Naive thymus-derived CD4-positive, alpha-beta T cell (primary cell): ENCODE data around the gene WASHC2A. TPM values are rescaled to one million over a fixed set of nuclear protein-coding genes. Genes with fewer than 3 reads are reported as not detected.
"Not testable (repeated sequence)": the region's sequence is repeated elsewhere in the genome, so short reads cannot be mapped to it uniquely, and the experiment has no call there.

Source experiments
- ATAC-seq: fragments of 150-1000 bp; cut with Tn5 transposase; 2 replicates; pipeline ENCODE4 v1.10.0; 2021; ENCODE audit warnings: mild to moderate bottlenecking, moderate library complexity
- CTCF ChIA-PET: fragments of 350-600 bp; sonication (Branson Sonifier 250); formaldehyde crosslinking; loops from one replicate; lab custom pipeline; 2021; ENCODE audit warnings: antibody characterized with exemption; lab: Charles Lee
- POLR2A ChIA-PET: fragments of 350-600 bp; sonication (Branson Sonifier 250); formaldehyde crosslinking; loops from one replicate; lab custom pipeline; 2021; ENCODE audit warnings: antibody characterized with exemption, inconsistent platforms; lab: Charles Lee
- DNase-seq, 9 donors: peaks; one replicate each; pipeline versions ENCODE4 v3.0.0 to v3.0.0-alpha.2; 2020 to 2022; ENCODE audit warnings: mixed read lengths in 1 of 9
- H3K27ac ChIP-seq: one replicate; pipeline ENCODE4 v1.7.0; 2013; ENCODE audit warnings: mild to moderate bottlenecking, low read depth, low read length, moderate library complexity
- H3K27me3 ChIP-seq, 2 donors: one replicate each; pipeline ENCODE4 v1.7.0; 2013; ENCODE audit warnings: low read length in 2 of 2, mild to moderate bottlenecking in 2 of 2, moderate library complexity in 2 of 2; ENCODE audit not compliant: control insufficient read depth in 2 of 2, insufficient read depth in 2 of 2
- H3K36me3 ChIP-seq, 3 experiments: 1 replicate in 2 of 3; 2 replicates in 1 of 3; pipeline ENCODE4 v1.7.0; 2013; ENCODE audit warnings: low read length in 3 of 3, mild to moderate bottlenecking in 3 of 3, moderate library complexity in 1 of 3; ENCODE audit not compliant: insufficient read depth in 3 of 3, control insufficient read depth in 2 of 3
- H3K4me1 ChIP-seq, 2 donors: one replicate each; pipeline ENCODE4 v1.7.0; 2013; ENCODE audit warnings: low read length in 2 of 2, mild to moderate bottlenecking in 2 of 2, moderate library complexity in 1 of 2; ENCODE audit not compliant: control insufficient read depth in 2 of 2, insufficient read depth in 2 of 2
- H3K4me3 ChIP-seq: 2 replicates; pipeline ENCODE4 v1.7.0; 2013; ENCODE audit warnings: mild to moderate bottlenecking, low read length
- H3K9me3 ChIP-seq, 3 experiments: 1 replicate in 2 of 3; 2 replicates in 1 of 3; pipeline ENCODE4 v1.7.0; 2013; ENCODE audit warnings: low read length in 3 of 3; ENCODE audit not compliant: control insufficient read depth in 2 of 3
- H3K27ac Mint-ChIP-seq, 9 donors: one replicate each; pipeline ENCODE4 v1.8.0; 2020 to 2022; ENCODE audit warnings: mixed read lengths in 9 of 9, mild to moderate bottlenecking in 8 of 9, moderate library complexity in 5 of 9, inconsistent platforms in 2 of 9
- H3K27me3 Mint-ChIP-seq, 5 donors: one replicate each; pipeline ENCODE4 v1.8.0; 2021 to 2022; ENCODE audit warnings: mixed read lengths in 5 of 5, mild to moderate bottlenecking in 1 of 5
- H3K36me3 Mint-ChIP-seq, 5 donors: one replicate each; pipeline ENCODE4 v1.8.0; 2020 to 2022; ENCODE audit warnings: mixed read lengths in 5 of 5, mild to moderate bottlenecking in 3 of 5, inconsistent platforms in 1 of 5
- H3K4me1 Mint-ChIP-seq, 7 donors: one replicate each; pipeline ENCODE4 v1.8.0; 2020 to 2022; ENCODE audit warnings: mixed read lengths in 7 of 7, mild to moderate bottlenecking in 3 of 7, inconsistent platforms in 1 of 7
- H3K4me3 Mint-ChIP-seq, 10 donors: one replicate each; pipeline ENCODE4 v1.8.0; 2020 to 2022; ENCODE audit warnings: mild to moderate bottlenecking in 10 of 10, mixed read lengths in 10 of 10, moderate library complexity in 6 of 10, inconsistent platforms in 2 of 10
- H3K9me3 Mint-ChIP-seq, 11 donors: one replicate each; pipeline ENCODE4 v1.8.0; 2020 to 2022; ENCODE audit warnings: mixed read lengths in 11 of 11, mild to moderate bottlenecking in 4 of 11, inconsistent platforms in 1 of 11, moderate library complexity in 1 of 11
- intact Hi-C, 2 donors: fragments of 100-400 bp; cut with micrococcal nuclease; formaldehyde crosslinking; loops; one replicate each; pipeline ENCODE4 v1.15.1; 2023
- polyA plus RNA-seq, 2 donors: library from polyadenylated mRNA; unstranded; fragments of 300-500 nt; fragmentation: Illumina TruSeq; gene quantifications; one replicate each; pipeline ENCODE4 v1.2.3, GENCODE V29; 2021
- total RNA-seq, 6 experiments: library from RNA in 5 of 6; stranded (reverse) in 5 of 6; gene quantifications; 1 replicate in 5 of 6; 2 replicates in 1 of 6; pipeline ENCODE4 v1.2.3 and lab custom pipeline; 2021 to 2026

Gene WASHC2A
- total and polyA plus RNA-seq, 7 experiments from 2014 or later: 21.0 to 74.5 (median 52.7) TPM

DNA sequence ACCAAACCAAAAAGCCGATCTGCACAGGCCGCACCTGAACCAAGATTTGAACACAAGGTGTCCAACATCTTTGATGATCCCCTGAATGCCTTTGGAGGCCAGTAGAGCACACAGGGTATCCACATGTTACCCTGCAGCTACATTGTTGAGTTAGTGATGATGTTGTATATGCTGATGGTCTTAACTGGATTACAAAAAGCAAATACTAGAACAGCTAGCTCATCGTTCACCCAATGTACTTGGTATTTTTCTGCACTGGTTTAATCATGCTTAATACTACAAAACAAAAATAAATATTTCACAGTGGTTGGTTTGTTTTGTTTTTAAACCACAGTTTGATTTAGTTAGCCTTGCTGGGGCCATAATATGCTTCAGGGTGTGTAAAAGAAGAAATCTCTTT is 65.1 kb downstream of the WASHC2A start:
- H3K36me3 ChIP-seq, H3K4me3 Mint-ChIP-seq, H3K4me1 ChIP-seq, POLR2A ChIA-PET, H3K4me1 Mint-ChIP-seq, intact Hi-C loops, H3K27me3 Mint-ChIP-seq, H3K27me3 ChIP-seq, H3K4me3 ChIP-seq, H3K9me3 Mint-ChIP-seq, H3K27ac Mint-ChIP-seq, H3K27ac ChIP-seq, DNase-seq, H3K9me3 ChIP-seq, ATAC-seq, CTCF ChIA-PET: not testable (repeated sequence)
- H3K36me3 Mint-ChIP-seq: peaks cover 8 to 66% (median 32%) of the 10 kb centered on the region in 5 donors

DNA sequence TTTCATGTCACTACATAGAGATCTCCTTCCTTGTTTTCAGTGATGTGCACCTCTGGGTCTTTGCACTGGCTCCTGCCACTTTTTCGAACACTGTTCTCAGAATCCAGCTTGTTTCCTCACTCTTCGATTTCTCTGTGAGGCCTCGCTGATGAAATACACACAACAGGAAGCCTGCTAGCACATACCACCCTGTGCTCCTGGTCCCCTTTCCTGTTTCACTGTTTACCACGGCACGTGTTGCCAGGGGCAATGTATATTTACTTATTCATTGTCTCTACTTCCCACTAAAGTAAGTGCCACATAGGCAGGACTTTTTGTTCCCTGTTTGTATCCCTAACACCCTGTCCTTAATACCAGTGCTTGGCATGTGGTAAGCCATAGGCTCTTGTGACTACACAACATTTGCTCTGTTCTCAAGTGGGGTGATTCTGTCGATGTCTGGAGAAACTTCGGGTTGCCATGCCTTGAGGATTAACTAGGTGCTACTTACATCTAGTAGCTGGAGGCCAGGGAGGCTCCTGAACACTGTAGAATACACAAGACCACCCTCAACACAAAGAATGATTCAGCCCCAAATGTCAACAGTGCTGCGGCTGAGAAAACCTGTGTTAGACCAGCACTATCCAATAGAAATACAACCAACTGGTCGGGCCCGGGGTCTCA is 75.9 kb downstream of the WASHC2A start:
- H3K4me3 ChIP-seq, H3K4me3 Mint-ChIP-seq, H3K27me3 ChIP-seq, H3K4me1 Mint-ChIP-seq, H3K9me3 Mint-ChIP-seq, H3K4me1 ChIP-seq, intact Hi-C loops, CTCF ChIA-PET, POLR2A ChIA-PET, H3K27ac ChIP-seq, H3K36me3 Mint-ChIP-seq, H3K9me3 ChIP-seq, H3K27ac Mint-ChIP-seq, H3K36me3 ChIP-seq: not testable (repeated sequence)
- DNase-seq (peak in 1 of 9 donors; percentile 14), ATAC-seq (peak; percentile 31)
- H3K27me3 Mint-ChIP-seq: peaks cover 0 to 15% (median 6%) of the 10 kb centered on the region in 5 donors

DNA sequence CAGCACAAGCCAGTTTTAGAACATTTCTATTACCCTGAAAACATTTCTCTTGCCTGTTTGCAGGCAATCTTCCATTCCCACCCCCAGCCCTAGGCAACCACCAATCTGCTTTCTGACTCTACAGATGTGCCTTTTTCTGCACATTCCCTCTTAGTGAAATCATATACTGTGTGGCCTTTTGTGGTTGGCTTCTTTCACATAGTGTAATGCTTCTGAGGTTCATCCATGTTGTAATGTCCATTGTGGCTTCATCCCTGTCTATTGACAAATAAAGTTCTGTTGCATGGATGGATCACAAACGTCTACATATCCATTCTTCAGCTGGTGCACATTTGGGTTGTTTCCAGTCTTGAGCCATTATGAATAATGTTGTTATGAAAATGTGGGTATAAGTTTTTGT is 77.8 kb downstream of the WASHC2A start:
- H3K4me1 ChIP-seq, ATAC-seq, H3K4me1 Mint-ChIP-seq, H3K27me3 ChIP-seq, POLR2A ChIA-PET, H3K4me3 ChIP-seq, H3K27ac Mint-ChIP-seq, H3K9me3 ChIP-seq, H3K27ac ChIP-seq, H3K4me3 Mint-ChIP-seq, intact Hi-C loops, H3K9me3 Mint-ChIP-seq, H3K36me3 Mint-ChIP-seq, CTCF ChIA-PET, DNase-seq, H3K36me3 ChIP-seq: not testable (repeated sequence)
- H3K27me3 Mint-ChIP-seq: peaks cover 0 to 15% (median 5%) of the 10 kb centered on the region in 5 donors

DNA sequence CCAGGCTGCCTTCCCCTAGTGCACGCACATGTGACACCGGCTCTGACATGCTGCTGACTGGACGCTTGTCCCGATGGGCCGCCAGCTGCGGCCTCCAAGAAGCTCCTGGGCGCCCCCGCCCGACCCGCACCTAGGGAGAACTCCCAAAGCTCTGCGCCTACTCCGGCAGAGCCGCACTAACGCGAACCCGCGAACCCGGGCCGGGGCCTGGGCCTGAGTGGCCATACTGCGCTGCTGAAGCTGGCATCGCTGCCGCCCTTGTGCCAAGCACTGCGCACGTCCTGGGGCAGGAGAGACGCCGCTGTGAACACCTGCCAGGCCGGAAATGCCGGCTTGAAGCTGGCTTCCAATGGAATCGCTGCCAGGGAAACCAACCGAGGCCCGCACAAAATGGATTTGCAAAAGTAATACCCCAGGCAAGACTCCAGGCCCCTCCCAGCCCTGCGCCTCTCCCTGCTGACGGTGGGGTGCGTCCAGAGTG is 85.1 kb downstream of the WASHC2A start:
- Histone ChIP-seq H3K27me3 (no peaks in the 10 kb centered on the region), H3K9me3 (no peaks in the 10 kb centered on the region), H3K36me3 (no peaks in the 10 kb centered on the region), H3K27ac (no peak overlapping the region), H3K4me3 (no peak overlapping the region), H3K4me1 (no peaks in the 10 kb centered on the region)
- ChIA-PET POLR2A (no interaction called here), CTCF (no interaction called here)
- ATAC-seq: no peak
- intact Hi-C loops: loop anchor here in 1 of 2 donors (10.0 kb wide), 1 partner anchor 128 kb away; no protein-coding TSS in a partner anchor
- peaks cover 0 to 4% (median 2%) of the 10 kb centered on the region in 7 donors for H3K4me1 Mint-ChIP-seq
- no peak for DNase-seq
- H3K27ac Mint-ChIP-seq: no peak overlapping the region
- H3K36me3 Mint-ChIP-seq: no peaks in the 10 kb centered on the region
- H3K4me3 Mint-ChIP-seq: no peak overlapping the region
- peaks cover 11 to 32% (median 22%) of the 10 kb centered on the region in 5 donors for H3K27me3 Mint-ChIP-seq
- peaks cover 0 to 3% (median 0%) of the 10 kb centered on the region in 11 donors for H3K9me3 Mint-ChIP-seq

- H3K27ac Mint-ChIP-seq, ATAC-seq, POLR2A ChIA-PET, DNase-seq, H3K4me3 ChIP-seq, H3K9me3 ChIP-seq, H3K4me1 ChIP-seq, H3K27ac ChIP-seq, H3K9me3 Mint-ChIP-seq, H3K4me1 Mint-ChIP-seq, H3K4me3 Mint-ChIP-seq, H3K36me3 ChIP-seq, H3K27me3 ChIP-seq, H3K36me3 Mint-ChIP-seq, CTCF ChIA-PET: not testable (repeated sequence)
- intact Hi-C loops: loop anchor here in 1 of 2 donors (10.0 kb wide), 1 partner anchor 133 kb away; no protein-coding TSS in a partner anchor
- H3K27me3 Mint-ChIP-seq: peaks cover 7 to 22% (median 13%) of the 10 kb centered on the region in 5 donors
These were observed 90.1 kb downstream of the WASHC2A start for GRCh38 chr10:50157868-50158267.

DNA sequence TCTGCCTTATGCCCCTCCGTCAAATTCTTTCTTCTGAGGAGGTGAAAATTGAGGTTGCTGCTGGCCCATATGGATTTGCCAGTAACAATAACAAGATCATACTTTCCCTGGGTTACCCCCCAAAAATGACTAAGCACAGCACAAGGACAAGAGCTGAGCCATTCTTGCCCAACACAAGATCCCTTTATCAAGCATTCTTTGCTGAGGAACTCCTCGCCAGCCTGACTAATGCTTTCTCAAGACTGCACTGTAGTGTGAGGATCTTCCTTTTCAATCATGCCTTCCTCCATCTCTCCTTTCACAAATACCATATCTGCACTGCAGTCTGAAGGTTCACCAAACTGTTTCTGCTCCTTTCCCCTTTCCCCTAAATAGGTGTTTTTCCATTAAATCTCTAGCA is 92.1 kb downstream of the WASHC2A start:
- H3K36me3 ChIP-seq, H3K9me3 Mint-ChIP-seq, CTCF ChIA-PET, DNase-seq, ATAC-seq, H3K4me1 Mint-ChIP-seq, POLR2A ChIA-PET, H3K4me3 ChIP-seq, H3K27me3 ChIP-seq, H3K4me1 ChIP-seq, H3K27ac ChIP-seq, H3K9me3 ChIP-seq, H3K27ac Mint-ChIP-seq, H3K4me3 Mint-ChIP-seq, H3K36me3 Mint-ChIP-seq: not testable (repeated sequence)
- intact Hi-C loops: loop anchor here in 1 of 2 donors (10.0 kb wide), 1 partner anchor 135 kb away; no protein-coding TSS in a partner anchor
- peaks cover 7 to 12% (median 9%) of the 10 kb centered on the region in 5 donors for H3K27me3 Mint-ChIP-seq

DNA sequence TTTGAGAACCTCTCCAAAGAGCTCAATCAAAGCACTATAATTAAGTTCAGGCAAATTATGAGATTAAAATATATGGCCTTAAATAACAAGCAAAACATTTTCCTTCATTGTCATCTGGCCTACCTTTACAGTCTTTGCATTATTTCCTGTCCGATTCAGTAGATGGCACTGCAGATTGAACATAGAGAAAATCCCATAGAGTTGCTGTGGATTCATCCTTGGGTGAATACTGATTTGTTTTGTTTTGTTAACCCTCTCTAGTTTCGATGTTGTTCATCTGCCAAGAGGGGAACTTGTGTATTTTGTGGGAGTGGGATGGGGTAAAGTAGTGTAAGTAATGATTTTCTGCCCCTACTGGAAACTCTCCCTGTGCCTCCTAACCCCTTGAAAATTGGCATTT is 97.3 kb downstream of the WASHC2A start:
- DNase-seq, H3K27me3 Mint-ChIP-seq, CTCF ChIA-PET, H3K36me3 Mint-ChIP-seq, H3K27me3 ChIP-seq, H3K9me3 ChIP-seq, H3K9me3 Mint-ChIP-seq, H3K4me1 ChIP-seq, H3K27ac ChIP-seq, H3K27ac Mint-ChIP-seq, H3K4me1 Mint-ChIP-seq, H3K36me3 ChIP-seq, H3K4me3 Mint-ChIP-seq, intact Hi-C loops, POLR2A ChIA-PET, H3K4me3 ChIP-seq, ATAC-seq: not testable (repeated sequence)
